Thoracic aorta (tissue), 2 donors: ENCODE data around the gene SCNN1B. TPM values are rescaled to one million over a fixed set of nuclear protein-coding genes. Genes with fewer than 3 reads are reported as not detected.

Experiments
- ATAC-seq: fragments of 150-250 bp; one replicate; pipeline ENCODE4 v1.8.0; 2017; ENCODE audit warnings: low read depth; ENCODE audit not compliant: insufficient number of reproducible peaks, low FRiP score
- DNase-seq: peaks from one replicate; pipeline ENCODE4 v3.0.0-alpha.2; 2020; ENCODE audit warnings: low spot score
- H3K27ac ChIP-seq, 2 donors: fragments of 200-600 bp; sonication (generic); 1 replicate in 1 of 2; 2 replicates in 1 of 2; pipeline ENCODE4 v1.5.1; 2016; ENCODE audit warnings: mild to moderate bottlenecking in 2 of 2, moderate library complexity in 2 of 2
- H3K27me3 ChIP-seq: fragments of 200-600 bp; sonication (generic); replicated peaks from 2 replicates; pipeline ENCODE4 v1.6.0; 2016; ENCODE audit warnings: mild to moderate bottlenecking; ENCODE audit not compliant: insufficient read depth
- H3K36me3 ChIP-seq: fragments of 200-600 bp; sonication (generic); one replicate; pipeline ENCODE4 v1.5.1; 2016
- H3K4me1 ChIP-seq, 2 donors: fragments of 200-600 bp; sonication (generic); 1 replicate in 1 of 2; 2 replicates in 1 of 2; pipeline versions ENCODE4 v1.5.1 to v1.6.0; 2016; ENCODE audit warnings: low read depth in 2 of 2, mild to moderate bottlenecking in 1 of 2; ENCODE audit not compliant: control insufficient read depth in 1 of 2
- H3K4me3 ChIP-seq: fragments of 200-600 bp; sonication (generic); 2 replicates; pipeline ENCODE4 v1.5.1; 2016; ENCODE audit warnings: mild to moderate bottlenecking
- H3K9me3 ChIP-seq: fragments of 200-600 bp; sonication (generic); 2 replicates; pipeline ENCODE4 v1.5.1; 2016
- CTCF ChIP-seq: fragments of 200-600 bp; sonication (generic); IDR thresholded peaks from one replicate; pipeline ENCODE4 v1.5.1; 2019; ENCODE audit warnings: antibody characterized with exemption
- total RNA-seq, 2 donors: library from RNA; depleted of rRNA; stranded (reverse); fragments of >200 nt; gene quantifications; one replicate each; pipeline versions ENCODE4 v1.1.0 to v1.2.3, GENCODE V29; 2016

SCNN1B gene
- total RNA-seq, 2 donors from 2014 or later = 1.1 TPM; not detected in 1

GRCh38 chr16:23367988-23368387, 65.9 kb downstream of the SCNN1B start:
- Histone ChIP-seq H3K27ac (no peak overlapping the region), H3K4me1 (no peaks in the 10 kb centered on the region), H3K27me3 (no peaks in the 10 kb centered on the region), H3K9me3 (no peaks in the 10 kb centered on the region), H3K4me3 (no peak overlapping the region), H3K36me3 (no peaks in the 10 kb centered on the region)
- DNase-seq = no peak
- ATAC-seq = no peak
- no peak for TF ChIP-seq CTCF

- Histone ChIP-seq H3K27ac (no peak overlapping the region), H3K9me3 (no peaks in the 10 kb centered on the region), H3K4me3 (no peak overlapping the region), H3K27me3 (no peaks in the 10 kb centered on the region), H3K36me3 (no peaks in the 10 kb centered on the region), H3K4me1 (no peaks in the 10 kb centered on the region)
- no peak for DNase-seq
- ATAC-seq = no peak
- no peak for TF ChIP-seq CTCF
Measured at GRCh38 chr16:23368469-23368868, 66.4 kb downstream of the SCNN1B start.

GRCh38 chr16:23369416-23369815, 67.3 kb downstream of the SCNN1B start:
- Histone ChIP-seq H3K9me3 (no peaks in the 10 kb centered on the region), H3K4me1 (no peaks in the 10 kb centered on the region), H3K27ac (no peak overlapping the region), H3K27me3 (no peaks in the 10 kb centered on the region), H3K4me3 (no peak overlapping the region), H3K36me3 (no peaks in the 10 kb centered on the region)
- ATAC-seq (no peak), DNase-seq (no peak)
- TF ChIP-seq CTCF = no peak

- Histone ChIP-seq H3K4me1 (no peaks in the 10 kb centered on the region), H3K4me3 (no peak overlapping the region), H3K27me3 (no peaks in the 10 kb centered on the region), H3K27ac (no peak overlapping the region), H3K9me3 (no peaks in the 10 kb centered on the region), H3K36me3 (no peaks in the 10 kb centered on the region)
- TF ChIP-seq CTCF = no peak
- ATAC-seq = no peak
- no peak for DNase-seq
Measured at GRCh38 chr16:23371368-23371767, 69.3 kb downstream of the SCNN1B start.

- no peak for DNase-seq
- Histone ChIP-seq H3K4me1 (no peaks in the 10 kb centered on the region), H3K27me3 (no peaks in the 10 kb centered on the region), H3K9me3 (no peaks in the 10 kb centered on the region), H3K27ac (no peak overlapping the region), H3K4me3 (no peak overlapping the region), H3K36me3 (no peaks in the 10 kb centered on the region)
- TF ChIP-seq CTCF = no peak
- no peak for ATAC-seq
Measured at GRCh38 chr16:23373436-23374219, 71.5 kb downstream of the SCNN1B start.
